HCT116 (cell line): ENCODE data around the gene EFCAB7. TPM values are rescaled to one million over a fixed set of nuclear protein-coding genes. Genes with fewer than 3 reads are reported as not detected.
A peak's percentile ranks its signal among the peaks of the same experiment; 100 is the strongest.

Source experiments
- ATAC-seq: fragments of 200-7000 bp; cut with Tn5 transposase; 2 replicates; pipeline ENCODE4 v1.9.1; 2020; ENCODE audit warnings: mild to moderate bottlenecking, moderate library complexity
- Bru-seq: library from RNA; stranded (reverse); fragments of 400-500 nt; gene quantifications from one replicate; lab custom pipeline; 2021; lab: Mats Ljungman, UMichigan
- BruChase-seq, 2 experiments: library from RNA; stranded (reverse); fragments of 400-500 nt; gene quantifications; one replicate each; lab custom pipeline; 2021; lab: Mats Ljungman, UMichigan
- BruUV-seq: library from RNA; stranded (reverse); fragments of 400-500 nt; replicated peaks from 2 replicates; lab custom pipeline; 2021; lab: Mats Ljungman, UMichigan
- CTCF ChIA-PET: fragments of 300-600 bp; sonication (Branson Sonifier 250); formaldehyde crosslinking; loops from one replicate; lab custom pipeline; 2021; ENCODE audit warnings: antibody characterized with exemption; lab: Charles Lee
- POLR2A ChIA-PET: fragments of 300-600, 350-600 bp; sonication (Branson Sonifier 250); formaldehyde crosslinking; loops from one replicate; lab custom pipeline; 2021; ENCODE audit warnings: antibody characterized with exemption; lab: Charles Lee
- RAD21 ChIA-PET, 2 experiments: fragments of 300-600 bp; sonication (Branson Sonifier 250); formaldehyde crosslinking; loops; one replicate each; lab custom pipeline; 2023; ENCODE audit warnings: low total read pairs in 2 of 2; ENCODE audit not compliant: uncharacterized antibody in 2 of 2, unreplicated experiment in 2 of 2, low non-redundant PET in 1 of 2; lab: Charles Lee
- DNase-seq: peaks from one replicate; pipeline ENCODE4 v3.0.0-alpha.2; 2010; ENCODE audit warnings: low read depth, low spot score
- H2AFZ ChIP-seq: fragments of 200-600 bp; shearing (Covaris generic), sonication (generic); 2 replicates; pipeline ENCODE4 v1.6.1; 2017; ENCODE audit warnings: low read depth, mixed run types, mixed read lengths, antibody characterized with exemption, low read length; ENCODE audit not compliant: poor library complexity, severe bottlenecking
- H3K27ac ChIP-seq: 2 replicates; pipeline ENCODE4 v1.5.1; 2012; ENCODE audit warnings: low read depth, low read length
- H3K27me3 ChIP-seq: fragments of 200-600 bp; sonication (generic); 2 replicates; pipeline ENCODE4 v1.6.1; 2016; ENCODE audit warnings: mixed run types, low read length, mixed read lengths; ENCODE audit not compliant: insufficient read depth
- H3K36me3 ChIP-seq, 2 experiments: fragments of 200-500 bp in 1 of 2; fragments of 200-600 bp in 1 of 2; sonication (Bioruptor generic) in 1 of 2; sonication (generic) in 1 of 2; 2 replicates each; pipeline versions ENCODE4 v1.5.1 to v1.6.1; 2014 to 2016; ENCODE audit warnings: low read length in 2 of 2, inconsistent platforms in 1 of 2, mixed read lengths in 1 of 2, mixed run types in 1 of 2; ENCODE audit not compliant: insufficient read depth in 2 of 2, control insufficient read depth in 1 of 2
- H3K4me1 ChIP-seq, 2 experiments: fragments of 200-600 bp in 1 of 2; sonication (generic) in 1 of 2; 2 replicates each; pipeline versions ENCODE4 v1.5.1 to v1.6.1; 2012 to 2017; ENCODE audit warnings: low read length in 2 of 2, inconsistent platforms in 1 of 2, mild to moderate bottlenecking in 1 of 2, mixed read lengths in 1 of 2, mixed run types in 1 of 2, moderate library complexity in 1 of 2; ENCODE audit not compliant: insufficient read depth in 2 of 2, control insufficient read depth in 1 of 2
- H3K4me2 ChIP-seq: fragments of 200-600 bp; sonication (generic); 2 replicates; pipeline ENCODE4 v1.6.1; 2017; ENCODE audit warnings: mixed run types, low read length, mixed read lengths
- H3K4me3 ChIP-seq, 2 experiments: fragments of 200-600 bp in 1 of 2; sonication (generic) in 1 of 2; replicated peaks in 1 of 2; 2 replicates each; pipeline ENCODE4 v1.5.1; 2011 to 2016; ENCODE audit warnings: low read length in 2 of 2, control low read depth in 1 of 2, low read depth in 1 of 2, mild to moderate bottlenecking in 1 of 2, mixed read lengths in 1 of 2, mixed run types in 1 of 2
- H3K79me2 ChIP-seq: fragments of 200-600 bp; sonication (generic); 2 replicates; pipeline ENCODE4 v1.6.1; 2017; ENCODE audit warnings: mild to moderate bottlenecking, mixed run types, low read length, moderate library complexity, mixed read lengths; ENCODE audit not compliant: insufficient read depth
- H3K9ac ChIP-seq: fragments of 200-600 bp; sonication (generic); 2 replicates; pipeline ENCODE4 v1.6.1; 2016; ENCODE audit warnings: low read length, mixed read lengths
- H3K9me2 ChIP-seq: fragments of 200-600 bp; sonication (generic), shearing (Covaris generic); 2 replicates; pipeline ENCODE4 v1.6.1; 2017; ENCODE audit warnings: mixed run types, mild to moderate bottlenecking, moderate library complexity; ENCODE audit not compliant: insufficient read depth
- H3K9me3 ChIP-seq, 2 experiments: fragments of 200-500 bp in 1 of 2; fragments of 200-600 bp in 1 of 2; sonication (Bioruptor generic) in 1 of 2; sonication (generic) in 1 of 2; 2 replicates each; pipeline ENCODE4 v1.6.1; 2014 to 2017; ENCODE audit warnings: low read length in 2 of 2, mixed read lengths in 2 of 2, inconsistent platforms in 1 of 2, low read depth in 1 of 2, mild to moderate bottlenecking in 1 of 2, mixed run types in 1 of 2, moderate library complexity in 1 of 2; ENCODE audit not compliant: control insufficient read depth in 1 of 2, insufficient read depth in 1 of 2
- H4K20me1 ChIP-seq: fragments of 200-600 bp; sonication (generic), shearing (Covaris generic); 2 replicates; pipeline ENCODE4 v1.6.1; 2017; ENCODE audit warnings: mixed run types, mild to moderate bottlenecking, moderate library complexity; ENCODE audit not compliant: insufficient read depth
- ATF3 ChIP-seq: IDR thresholded peaks from 2 replicates; pipeline ENCODE4 v1.6.1; 2012
- CBX3 ChIP-seq: IDR thresholded peaks from 2 replicates; pipeline ENCODE4 v1.6.1; 2012; ENCODE audit warnings: low read depth
- CEBPB ChIP-seq: IDR thresholded peaks from 2 replicates; pipeline ENCODE4 v1.6.1; 2012; ENCODE audit warnings: low read depth
- EGR1 ChIP-seq: IDR thresholded peaks from 2 replicates; pipeline ENCODE4 v1.6.1; 2012; ENCODE audit warnings: low read depth
- ELF1 ChIP-seq: IDR thresholded peaks from 2 replicates; pipeline ENCODE4 v1.6.1; 2012; ENCODE audit warnings: low read depth, borderline replicate concordance
- EZH2 ChIP-seq: fragments of 200-600 bp; sonication (generic); IDR thresholded peaks from 2 replicates; pipeline ENCODE4 v1.6.1; 2017; ENCODE audit warnings: antibody characterized with exemption, mixed run types
- FOSL1 ChIP-seq: IDR thresholded peaks from 2 replicates; pipeline ENCODE4 v1.6.1; 2012; ENCODE audit warnings: low read depth
- MAX ChIP-seq: IDR thresholded peaks from 2 replicates; pipeline ENCODE4 v1.6.1; 2012
- POLR2A ChIP-seq: IDR thresholded peaks from 2 replicates; pipeline ENCODE4 v1.7.0; 2011; ENCODE audit warnings: borderline replicate concordance; ENCODE audit not compliant: insufficient read depth, insufficient read length; ENCODE audit errors: extremely low read depth
- POLR2AphosphoS5 ChIP-seq: IDR thresholded peaks from 2 replicates; pipeline ENCODE4 v1.6.1; 2011; ENCODE audit warnings: mild to moderate bottlenecking, low read depth, low read length, moderate library complexity
- RAD21 ChIP-seq: IDR thresholded peaks from 2 replicates; pipeline ENCODE4 v1.6.1; 2012; ENCODE audit warnings: low read depth, mild to moderate bottlenecking
- REST ChIP-seq: IDR thresholded peaks from 2 replicates; pipeline ENCODE4 v1.6.1; 2012; ENCODE audit warnings: low read depth
- SIN3A ChIP-seq: IDR thresholded peaks from 2 replicates; pipeline ENCODE4 v1.6.1; 2012; ENCODE audit warnings: low read depth
- SRF ChIP-seq: IDR thresholded peaks from 2 replicates; pipeline ENCODE4 v1.6.1; 2012; ENCODE audit warnings: low read depth
- TCF7L2 ChIP-seq: IDR thresholded peaks from 2 replicates; pipeline ENCODE4 v1.7.0; 2011; ENCODE audit warnings: borderline replicate concordance, inconsistent platforms; ENCODE audit not compliant: insufficient read depth, insufficient read length; ENCODE audit errors: extremely low read depth
- YY1 ChIP-seq: IDR thresholded peaks from 2 replicates; pipeline ENCODE4 v1.6.1; 2011; ENCODE audit warnings: low read length, low read depth, moderate library complexity, mild to moderate bottlenecking; ENCODE audit not compliant: insufficient replicate concordance; ENCODE audit errors: extremely low read depth
- ZFX ChIP-seq: fragments of 450-650 bp; IDR thresholded peaks from 2 replicates; pipeline ENCODE4 v1.6.1; 2017
- ZNF274 ChIP-seq: fragments of 200-500 bp; sonication (Bioruptor generic); IDR thresholded peaks from 2 replicates; pipeline ENCODE4 v1.6.1; 2014; ENCODE audit warnings: mild to moderate bottlenecking, low read depth, low read length, inconsistent platforms
- intact Hi-C: fragments of 100-400 bp; cut with micrococcal nuclease; formaldehyde crosslinking; loops from 2 replicates; pipeline ENCODE4 v1.10.0; 2022
- long read RNA-seq: library from polyadenylated mRNA; unstranded; transcript quantifications from one replicate; pipeline ENCODE4 v2.0.0, GENCODE V29; 2021; ENCODE audit not compliant: unreplicated experiment
- polyA plus RNA-seq: library from polyadenylated mRNA; unstranded; fragments of >200 nt; gene quantifications from 2 replicates; pipeline ENCODE4 v1.2.1, GENCODE V29; 2012; ENCODE audit warnings: missing spikeins
- total RNA-seq: library from RNA; stranded (reverse); gene quantifications from one replicate; pipeline ENCODE4 v1.2.1, GENCODE V29; 2021; ENCODE audit not compliant: unreplicated experiment
- TF ChIP-seq, protein P1 (sequence below): IDR thresholded peaks from 2 replicates; pipeline ENCODE4 v1.6.1; 2011; ENCODE audit warnings: mild to moderate bottlenecking, low read length, moderate library complexity; ENCODE audit not compliant: insufficient replicate concordance; ENCODE audit errors: extremely low read depth

The EFCAB7 gene
- total RNA-seq, result 6.0 TPM
- 1.7 and 2.4 TPM in 2 replicates for polyA plus RNA-seq
- Bru-seq, nascent RNA, result percentile 51 among the genes with signal in this experiment
- BruChase-seq, experiment 1, labeled RNA remaining after a 6-hour chase, result percentile 50 among the genes with signal in this experiment
- percentile 50 among the genes with signal in this experiment for BruChase-seq, experiment 2, labeled RNA remaining after a 2-hour chase
- long read RNA-seq, transcript EFCAB7-201 (14 exons, 2,313 nt), result major isoform, 6 of 11 reads
- long read RNA-seq, partial matches to known transcripts, result 2 of 11 reads
- long read RNA-seq, other reads (novel, unspliced or antisense), result 3 of 11 reads

- Histone ChIP-seq H3K4me2 (peak within 1 kb of the TSS; percentile 82), H4K20me1 (no peaks in the 10 kb centered on the region), H3K9me3 (no peaks in the 10 kb centered on the region), H3K27ac (peak within 1 kb of the TSS; percentile 78), H3K9me2 (no peaks in the 10 kb centered on the region), H3K4me3 (peak within 1 kb of the TSS; percentile 66 to 76), H3K4me1 (peaks cover 11 to 13% of the 10 kb centered on the region in 2 experiments; a peak in 3 of 4 replicates), H3K36me3 (peaks cover 0 to 3% of the 10 kb centered on the region in 2 experiments; a peak in 1 of 4 replicates), H3K27me3 (no peaks in the 10 kb centered on the region), H2AFZ (peak within 1 kb of the TSS; percentile 69), H3K79me2 (peaks cover 57% of the 10 kb centered on the region), H3K9ac (peak within 1 kb of the TSS; percentile 74)
- BruUV-seq, result no TSS peak
- ATAC-seq (peak; percentile 96), DNase-seq (peak; percentile 95)
- intact Hi-C loops, result loop anchor here (5.0 kb wide), 1 partner anchor 196 kb away; no protein-coding TSS in a partner anchor
- ChIA-PET RAD21 (no interaction called here), CTCF (interaction anchor here (1.1 kb wide), 1 partner anchor 15 kb away, joined by 3 read pairs; no protein-coding TSS in a partner anchor), POLR2A (no interaction called here)
- peak; percentile 69 for TF ChIP-seq ZFX
- TF ChIP-seq YY1, result peak; percentile 67
- TF ChIP-seq ATF3, result no peak
- TF ChIP-seq, protein P1, sequence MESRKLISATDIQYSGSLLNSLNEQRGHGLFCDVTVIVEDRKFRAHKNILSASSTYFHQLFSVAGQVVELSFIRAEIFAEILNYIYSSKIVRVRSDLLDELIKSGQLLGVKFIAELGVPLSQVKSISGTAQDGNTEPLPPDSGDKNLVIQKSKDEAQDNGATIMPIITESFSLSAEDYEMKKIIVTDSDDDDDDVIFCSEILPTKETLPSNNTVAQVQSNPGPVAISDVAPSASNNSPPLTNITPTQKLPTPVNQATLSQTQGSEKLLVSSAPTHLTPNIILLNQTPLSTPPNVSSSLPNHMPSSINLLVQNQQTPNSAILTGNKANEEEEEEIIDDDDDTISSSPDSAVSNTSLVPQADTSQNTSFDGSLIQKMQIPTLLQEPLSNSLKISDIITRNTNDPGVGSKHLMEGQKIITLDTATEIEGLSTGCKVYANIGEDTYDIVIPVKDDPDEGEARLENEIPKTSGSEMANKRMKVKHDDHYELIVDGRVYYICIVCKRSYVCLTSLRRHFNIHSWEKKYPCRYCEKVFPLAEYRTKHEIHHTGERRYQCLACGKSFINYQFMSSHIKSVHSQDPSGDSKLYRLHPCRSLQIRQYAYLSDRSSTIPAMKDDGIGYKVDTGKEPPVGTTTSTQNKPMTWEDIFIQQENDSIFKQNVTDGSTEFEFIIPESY, result no peak
- 0 out of 2 replicates have a peak, but pooled peaks have one; percentile 61 for TF ChIP-seq CEBPB
- TF ChIP-seq POLR2AphosphoS5, result peak; percentile 82
- peak; percentile 77 for TF ChIP-seq POLR2A
- no peak for TF ChIP-seq RAD21
- no peak; the same call in 1 of the 2 replicates for TF ChIP-seq FOSL1
- peak; percentile 88 for TF ChIP-seq SRF
- TF ChIP-seq REST, result peak; percentile 30; the same call in 1 of the 2 replicates
- peak; percentile 88 for TF ChIP-seq TCF7L2
- TF ChIP-seq ZNF274, result no peak
- TF ChIP-seq SIN3A, result peak; percentile 93
- TF ChIP-seq EZH2, result no peak
- TF ChIP-seq ELF1, result peak; percentile 87
- peak; percentile 99 for TF ChIP-seq CBX3
- TF ChIP-seq EGR1, result peak; percentile 96
- peak; percentile 90 for TF ChIP-seq MAX
Observed at GRCh38 chr1:63522891-63523728, at the start of gene EFCAB7, which contains the start of gene ITGB3BP. TSS of gene EFCAB7 (plus strand) at chr1:63523525. CDS start at chr1:63525573, 2,048 bp downstream. TSS of gene ITGB3BP (minus strand) at chr1:63523225. CDS start at chr1:63523133, 92 bp downstream.
